GM19463 (cell line): ENCODE results near the gene CYP26B1.

ENCODE experiments used
- ATAC-seq: cut with Tn5 transposase; IDR thresholded peaks from one replicate; pipeline ENCODE4 v1.9.1; 2021; ENCODE audit warnings: mild to moderate bottlenecking, moderate library complexity; ENCODE audit not compliant: unreplicated experiment

The CYP26B1 gene, protein sequence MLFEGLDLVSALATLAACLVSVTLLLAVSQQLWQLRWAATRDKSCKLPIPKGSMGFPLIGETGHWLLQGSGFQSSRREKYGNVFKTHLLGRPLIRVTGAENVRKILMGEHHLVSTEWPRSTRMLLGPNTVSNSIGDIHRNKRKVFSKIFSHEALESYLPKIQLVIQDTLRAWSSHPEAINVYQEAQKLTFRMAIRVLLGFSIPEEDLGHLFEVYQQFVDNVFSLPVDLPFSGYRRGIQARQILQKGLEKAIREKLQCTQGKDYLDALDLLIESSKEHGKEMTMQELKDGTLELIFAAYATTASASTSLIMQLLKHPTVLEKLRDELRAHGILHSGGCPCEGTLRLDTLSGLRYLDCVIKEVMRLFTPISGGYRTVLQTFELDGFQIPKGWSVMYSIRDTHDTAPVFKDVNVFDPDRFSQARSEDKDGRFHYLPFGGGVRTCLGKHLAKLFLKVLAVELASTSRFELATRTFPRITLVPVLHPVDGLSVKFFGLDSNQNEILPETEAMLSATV

GRCh38 chr2:72147303-72147971 is at the start of gene CYP26B1:
Gene CYP26B1 (minus strand): TSS chr2:72147862. CDS start chr2:72147834, 28 bp downstream.
- ATAC-seq = no peak

GRCh38 chr2:72193723-72194122 is 46.1 kb upstream of the CYP26B1 start:
- ATAC-seq = no peak

DNA sequence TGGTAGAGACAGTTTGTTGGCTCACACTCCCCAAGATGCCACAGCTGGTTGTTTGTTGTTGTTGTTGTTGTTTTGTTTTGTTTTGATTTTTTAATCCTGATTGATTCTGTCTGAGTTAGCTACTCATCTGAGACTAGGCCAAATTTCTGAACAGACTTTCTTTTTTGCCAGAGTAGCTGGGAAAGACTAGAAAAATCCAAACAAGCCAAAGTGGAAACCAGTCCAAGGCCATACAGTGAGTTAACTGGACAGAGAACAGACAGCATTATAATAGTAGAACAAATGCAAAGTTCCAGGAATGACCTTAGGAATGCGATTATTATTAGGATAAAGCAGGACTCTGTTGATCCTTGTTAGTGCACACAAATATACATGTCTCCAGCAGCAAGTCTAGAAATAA is 43.8 kb upstream of the CYP26B1 start:
- ATAC-seq = no peak

- ATAC-seq = no peak
Observed at GRCh38 chr2:72185206-72185605, 37.5 kb upstream of the CYP26B1 start.

GRCh38 chr2:72183466-72183865 is 35.8 kb upstream of the CYP26B1 start:
- ATAC-seq = no peak

GRCh38 chr2:72183016-72183415 is 35.4 kb upstream of the CYP26B1 start:
- ATAC-seq = no peak

DNA sequence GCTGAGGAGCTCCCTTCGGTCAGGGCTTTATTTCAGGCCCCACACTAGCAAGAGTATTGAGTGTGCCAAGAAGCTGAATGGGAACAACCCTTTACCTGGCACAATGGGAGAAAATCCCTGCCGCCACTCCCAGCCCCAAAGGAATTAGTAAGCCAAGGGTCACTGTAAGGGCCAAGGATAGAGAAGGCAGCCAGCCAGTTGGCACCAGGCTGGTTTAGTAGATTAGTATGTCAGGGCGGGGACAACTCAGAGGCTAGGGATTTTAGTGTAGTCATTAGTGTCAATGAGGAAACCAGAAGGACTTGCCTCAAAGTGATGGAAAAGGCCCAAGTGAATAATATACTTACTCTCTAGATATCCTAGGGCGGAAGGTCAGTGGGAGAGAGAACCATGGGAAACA is 34.9 kb upstream of the CYP26B1 start:
- no peak for ATAC-seq

GRCh38 chr2:72181616-72182015 is 34.0 kb upstream of the CYP26B1 start:
- ATAC-seq = no peak

DNA sequence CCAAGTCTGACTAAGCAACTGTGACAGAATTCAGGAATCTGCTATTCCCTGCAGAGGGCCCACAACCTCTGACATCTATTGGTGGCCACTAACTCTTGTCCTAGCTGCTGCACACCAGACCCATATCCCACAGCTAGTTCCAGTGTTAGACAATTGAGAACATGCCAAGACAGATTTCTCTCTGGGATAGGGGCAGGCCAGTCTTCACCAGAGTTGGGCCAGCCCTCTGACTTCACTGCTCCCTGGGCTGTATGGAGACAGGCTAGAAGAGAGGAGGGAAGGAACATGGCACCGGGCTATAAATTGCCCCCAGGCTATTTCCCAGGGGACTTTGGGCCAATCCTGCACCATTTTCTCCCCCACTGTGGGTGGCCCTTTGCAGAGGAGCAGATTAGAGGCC is 32.7 kb upstream of the CYP26B1 start:
- ATAC-seq = no peak

- no peak for ATAC-seq
Observed at GRCh38 chr2:72178551-72178950, 30.9 kb upstream of the CYP26B1 start.

DNA sequence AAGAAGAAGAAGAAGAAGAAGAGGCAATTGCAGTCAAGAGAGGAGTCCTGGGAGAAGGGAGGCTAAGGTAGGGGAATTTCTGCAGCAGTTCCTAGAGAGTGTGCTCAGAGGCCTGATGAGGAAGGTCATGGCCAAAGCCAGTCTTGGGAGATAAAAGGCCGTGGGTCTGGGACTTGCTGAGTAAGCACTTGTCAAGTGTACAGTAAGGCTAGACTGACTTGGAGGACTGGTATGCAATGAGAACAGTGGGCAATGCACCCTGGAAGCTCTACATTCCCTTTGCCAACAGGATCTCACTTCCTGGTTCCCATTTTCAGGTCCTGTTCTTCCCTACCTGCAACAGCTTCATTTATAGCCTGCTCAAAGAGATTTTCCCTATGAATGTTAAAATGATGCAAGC is 28.6 kb upstream of the CYP26B1 start:
- ATAC-seq = no peak

DNA sequence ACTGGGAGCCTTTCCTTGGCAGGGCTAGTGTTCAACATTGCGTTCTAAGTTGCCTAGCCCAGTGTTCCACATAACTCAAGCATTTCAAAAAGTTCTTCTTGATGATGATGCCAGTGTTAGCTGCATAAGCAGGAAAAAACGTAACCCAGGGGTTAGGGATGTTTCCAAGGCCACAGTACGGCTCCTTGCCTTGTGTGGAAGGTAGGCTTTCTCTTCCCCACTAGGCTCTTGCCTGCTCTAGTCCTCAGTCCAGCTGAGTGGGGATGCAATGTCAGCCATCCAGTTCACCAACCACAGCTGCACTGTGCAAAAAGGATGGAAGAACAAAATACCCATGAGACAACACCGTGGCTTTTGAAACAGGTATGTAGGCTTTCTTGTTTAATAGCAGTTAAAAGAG is 28.0 kb upstream of the CYP26B1 start:
- ATAC-seq = no peak

- no peak for ATAC-seq
Observed at GRCh38 chr2:72173640-72174321, 26.1 kb upstream of the CYP26B1 start.

DNA sequence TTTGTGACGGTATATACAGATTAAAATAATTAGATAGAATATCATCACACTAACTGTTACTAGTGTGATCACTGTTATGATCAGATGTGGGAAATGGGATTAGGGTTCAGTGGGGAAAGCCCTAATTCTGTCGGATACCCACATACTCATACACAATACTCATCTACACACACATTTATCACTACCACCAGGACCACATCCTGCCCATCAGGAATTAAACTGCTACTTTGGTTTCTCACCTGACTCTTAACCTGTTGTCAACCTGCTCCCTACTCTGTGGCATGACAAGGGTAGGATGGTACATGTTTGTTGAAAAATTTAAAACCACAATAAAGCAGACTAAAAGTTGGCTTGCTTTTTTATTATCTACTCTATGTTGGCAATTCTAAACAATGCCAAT is 24.8 kb upstream of the CYP26B1 start:
- ATAC-seq = no peak

DNA sequence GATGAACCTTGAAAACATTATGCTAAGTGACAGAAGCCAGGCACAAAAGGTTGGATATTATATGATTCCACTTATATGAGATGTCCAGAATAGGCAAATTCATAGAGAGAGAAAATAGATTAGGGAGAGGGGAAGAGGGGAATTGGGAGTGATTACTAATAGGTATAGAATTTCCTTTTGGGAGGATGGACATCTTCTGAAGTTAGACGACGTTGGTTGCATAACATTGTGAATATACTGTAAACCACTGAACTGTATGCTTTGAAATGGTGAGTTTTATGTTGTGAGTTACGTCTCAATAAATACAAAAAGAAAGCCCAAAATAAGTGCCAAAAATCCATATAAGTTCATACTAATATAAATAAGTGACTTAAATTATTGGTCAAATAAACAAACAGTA is 18.6 kb upstream of the CYP26B1 start:
- ATAC-seq = no peak

GRCh38 chr2:72165792-72166191 is 18.1 kb upstream of the CYP26B1 start:
- no peak for ATAC-seq

DNA sequence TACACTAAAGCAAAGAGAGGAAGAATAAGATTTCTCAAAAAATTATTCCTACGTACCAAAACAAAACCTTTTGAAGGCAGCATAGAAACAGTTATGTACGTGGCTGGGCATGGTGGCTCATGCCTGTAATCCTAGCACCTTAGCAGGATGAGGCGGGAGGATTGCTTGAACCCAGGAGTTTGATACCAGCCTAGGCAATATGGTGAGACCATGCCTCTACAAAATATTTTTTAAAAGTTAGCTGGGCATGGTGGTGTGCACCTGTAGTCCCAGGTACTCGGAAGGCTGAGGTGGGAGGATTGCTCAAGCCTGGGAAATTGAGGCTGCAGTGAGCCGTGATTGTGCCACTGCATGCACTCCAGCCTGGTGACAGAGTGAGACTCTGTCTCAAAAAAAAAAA is 14.9 kb upstream of the CYP26B1 start:
- no peak for ATAC-seq

GRCh38 chr2:72159211-72159993 is 11.7 kb upstream of the CYP26B1 start:
- ATAC-seq = no peak

DNA sequence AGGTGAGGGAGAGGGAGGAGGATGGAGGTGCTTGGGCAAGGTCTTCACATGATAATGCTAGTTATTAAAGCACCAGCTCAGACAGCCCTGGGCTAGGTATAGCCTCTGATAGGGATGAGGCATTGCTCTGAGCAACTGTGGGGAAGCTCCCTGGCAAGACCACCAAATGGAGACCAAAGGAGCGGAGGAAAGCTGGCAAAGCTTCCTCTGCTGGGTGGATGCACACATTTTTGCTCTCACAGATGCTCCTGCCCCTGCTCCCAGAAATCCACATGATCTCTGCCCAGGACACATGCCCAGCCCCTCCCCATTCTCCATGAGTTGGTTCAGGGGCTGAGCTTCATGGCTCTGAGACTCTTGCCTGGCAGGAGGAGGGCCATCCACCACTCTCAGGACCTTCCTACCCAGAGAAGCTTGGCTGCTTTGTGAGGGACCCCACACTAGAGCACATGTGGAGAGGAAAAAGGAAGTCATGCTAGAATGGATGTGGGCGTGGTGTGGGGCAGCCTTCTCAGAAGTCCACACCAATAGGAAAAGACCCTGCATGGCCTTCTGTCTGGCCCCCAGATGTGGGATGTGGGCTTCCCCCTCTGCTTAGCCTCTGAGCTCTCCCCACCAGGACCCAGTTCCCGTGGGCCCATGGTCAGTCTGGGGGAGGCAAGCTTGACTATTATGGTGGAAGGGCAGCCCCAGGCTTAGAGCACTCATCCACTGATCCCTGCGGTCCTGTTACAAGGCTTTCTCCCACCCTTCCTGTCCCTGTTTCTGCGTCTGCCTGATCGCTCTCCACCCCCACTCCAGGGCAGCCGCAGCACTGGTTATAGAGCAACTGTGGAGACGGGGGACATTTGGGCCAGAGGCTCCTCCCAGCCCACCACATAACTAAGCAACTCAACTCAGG is 10.5 kb upstream of the CYP26B1 start:
- no peak for ATAC-seq

DNA sequence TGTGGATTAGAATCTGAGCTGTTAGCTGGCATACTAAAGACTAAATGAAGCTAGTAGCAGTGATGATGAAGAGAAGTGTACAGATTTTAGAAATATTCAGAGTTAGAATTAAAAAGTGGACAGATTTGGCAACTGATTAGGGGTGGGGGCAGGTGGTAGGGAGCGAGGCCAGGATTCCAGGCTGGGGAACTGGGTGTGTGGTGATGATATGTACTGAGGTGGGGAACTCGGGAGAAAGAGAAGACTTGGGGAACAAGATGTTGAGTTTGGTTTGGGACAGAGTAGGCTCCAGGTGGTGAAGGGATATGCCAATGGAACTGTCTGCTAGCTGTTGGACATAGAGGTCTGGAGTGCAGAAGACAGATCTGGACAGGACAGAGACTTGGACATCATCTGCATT is 9.2 kb upstream of the CYP26B1 start:
- ATAC-seq = no peak
